T-cell (primary cell): Measurements from ENCODE around the gene CCDC40. TPM values are rescaled to one million over a fixed set of nuclear protein-coding genes. Genes with fewer than 3 reads are reported as not detected.

Experiments used
- total RNA-seq, 35 experiments: library from RNA in 6 of 35; stranded (reverse) in 6 of 35; fragments of 120-200 nt in 1 of 35; gene quantifications; one replicate each; pipeline versions ENCODE4 v1.2.1 to v1.2.4 and lab custom pipeline; 2013 to 2026

Gene CCDC40
- total RNA-seq, 5 donors from 2014 or later (not counting 1 experiment from before 2014, with no cell fraction given): 0.70 to 3.1 (median 1.4) TPM

Other genes with a start within 250 kb of the CCDC40 start
- 1 to 10 TPM; 1.9 to 5.1 (median 3.9) TPM for gene CBX8, start 239.6 kb upstream of the CCDC40 start, total RNA-seq
- gene CBX4, start 197.2 kb upstream of the CCDC40 start, total RNA-seq: 100 to 1,000 TPM in 2 of 5 donors, 10 to 100 TPM in 3; 63.2 to 138 (median 70.2) TPM
- 1 to 10 TPM; 1.9 to 6.1 (median 3.4) TPM for gene TBC1D16, start 770 bp upstream of the CCDC40 start, total RNA-seq
- 10 to 100 TPM; 32.0 to 47.2 (median 42.1) TPM for gene GAA, start 64.9 kb downstream of the CCDC40 start, total RNA-seq
- gene EIF4A3, start 110.5 kb downstream of the CCDC40 start, total RNA-seq: 100 to 1,000 TPM in 1 of 5 donors, 10 to 100 TPM in 4; 70.1 to 105 (median 71.4) TPM
- gene CARD14, start 133.4 kb downstream of the CCDC40 start, total RNA-seq: under 1 TPM in 2 of 5 donors, not detected in 3; 0.06 to 0.10 TPM
- gene SGSH, start 183.7 kb downstream of the CCDC40 start, total RNA-seq: 100 to 1,000 TPM; 133 to 197 (median 155) TPM
- gene SLC26A11, start 183.8 kb downstream of the CCDC40 start, total RNA-seq: 100 to 1,000 TPM in 3 of 5 donors, 10 to 100 TPM in 2; 45.9 to 123 (median 112) TPM
- 100 to 1,000 TPM; 433 to 628 (median 590) TPM for gene RNF213, start 224.2 kb downstream of the CCDC40 start, total RNA-seq